DMS153 treated with DMSO at 0.1 percent for 48 hours (cell line): ENCODE measurements around the gene RBM20.
A peak's percentile ranks its signal among the peaks of the same experiment; 100 is the strongest.
"Not testable (repeated sequence)": the region's sequence is repeated elsewhere in the genome, so short reads cannot be mapped to it uniquely, and the experiment has no call there.

ENCODE experiments used
- DNase-seq: peaks from one replicate; lab custom pipeline; 2025; ENCODE audit not compliant: unreplicated experiment; lab: John Stamatoyannopoulos, UW

Gene RBM20

GRCh38 chr10:110864662-110865140, 220.6 kb downstream of the RBM20 start:
- DNase-seq, result peak; percentile 76

GRCh38 chr10:110865186-110865808, 221.2 kb downstream of the RBM20 start:
- DNase-seq, result no peak

- DNase-seq, result no peak
Measured at GRCh38 chr10:110865809-110866482, 221.8 kb downstream of the RBM20 start.

- not testable (repeated sequence) for DNase-seq
Measured at GRCh38 chr10:110867011-110867806, 223.1 kb downstream of the RBM20 start.

GRCh38 chr10:110867807-110868465, 223.8 kb downstream of the RBM20 start:
- DNase-seq, result no peak

GRCh38 chr10:110868981-110869380, 224.8 kb downstream of the RBM20 start:
- no peak for DNase-seq

GRCh38 chr10:110870823-110871297, 226.7 kb downstream of the RBM20 start:
- DNase-seq, result no peak

GRCh38 chr10:110871298-110872084, 227.4 kb downstream of the RBM20 start, which contains the start of gene PDCD4:
Gene PDCD4, plus strand, starts transcription at chr10:110871928. Its CDS starts 4,100 bp downstream, at chr10:110876028.
- DNase-seq, result peak; percentile 96

GRCh38 chr10:110872145-110872983, 228.2 kb downstream of the RBM20 start:
- DNase-seq, result no peak

GRCh38 chr10:110872984-110873923, 229.1 kb downstream of the RBM20 start:
- no peak for DNase-seq

GRCh38 chr10:110873951-110874350, 229.8 kb downstream of the RBM20 start:
- no peak for DNase-seq

- no peak for DNase-seq
Measured at GRCh38 chr10:110876000-110876399, 231.9 kb downstream of the RBM20 start.

GRCh38 chr10:110876788-110877187, 232.7 kb downstream of the RBM20 start:
- DNase-seq, result no peak

GRCh38 chr10:110880012-110880411, 235.9 kb downstream of the RBM20 start:
- no peak for DNase-seq

- no peak for DNase-seq
Measured at GRCh38 chr10:110881247-110881646, 237.1 kb downstream of the RBM20 start.

GRCh38 chr10:110881905-110882304, 237.8 kb downstream of the RBM20 start:
- DNase-seq, result no peak

- no peak for DNase-seq
Measured at GRCh38 chr10:110883924-110884323, 239.8 kb downstream of the RBM20 start.
